ENCODE data around the gene FAM227B. TPM values are rescaled to one million over a fixed set of nuclear protein-coding genes. Genes with fewer than 3 reads are reported as not detected.
"Not testable (repeated sequence)": the region's sequence is repeated elsewhere in the genome, so short reads cannot be mapped to it uniquely, and the experiment has no call there.

Gene FAM227B
- polyA plus RNA-seq, 6 donors from 2014 or later = 15.8 to 27.3 (median 20.0) TPM

GRCh38 chr15:49512739-49513138 is 107.9 kb downstream of the FAM227B start:
- not testable (repeated sequence) for H3K27ac Mint-ChIP-seq; H3K27me3 Mint-ChIP-seq; H3K36me3 Mint-ChIP-seq; DNase-seq; H3K4me3 Mint-ChIP-seq; ATAC-seq (ENCODE audit: low read depth in 2 of 2); H3K9me3 Mint-ChIP-seq; H3K4me1 Mint-ChIP-seq

- H3K4me1 Mint-ChIP-seq = no peaks in the 10 kb centered on the region
- no peak overlapping the region for H3K4me3 Mint-ChIP-seq
- ATAC-seq (ENCODE audit: low read depth in 2 of 2) (no peak), DNase-seq (no peak)
- H3K9me3 Mint-ChIP-seq = peaks cover 5 to 9% (median 8%) of the 10 kb centered on the region in 7 donors
- no peak overlapping the region for H3K27ac Mint-ChIP-seq
- no peaks in the 10 kb centered on the region for H3K27me3 Mint-ChIP-seq
- H3K36me3 Mint-ChIP-seq = peaks cover 0 to 3% of the 10 kb centered on the region in 2 donors
These were observed 113.4 kb downstream of the FAM227B start for GRCh38 chr15:49507261-49507660.

GRCh38 chr15:49506341-49506740 is 114.3 kb downstream of the FAM227B start:
- Mint-ChIP-seq H3K36me3 (peaks cover 3% of the 10 kb centered on the region in 2 donors), H3K4me1 (no peaks in the 10 kb centered on the region), H3K4me3 (no peak overlapping the region), H3K27me3 (no peaks in the 10 kb centered on the region), H3K9me3 (peaks cover 5 to 17% (median 9%) of the 10 kb centered on the region in 7 donors), H3K27ac (no peak overlapping the region)
- ATAC-seq (ENCODE audit: low read depth in 2 of 2) (no peak), DNase-seq (no peak)

GRCh38 chr15:49501586-49501985 is 119.0 kb downstream of the FAM227B start:
- Mint-ChIP-seq H3K36me3 (peaks cover 3 to 11% of the 10 kb centered on the region in 2 donors), H3K9me3 (peaks cover 10 to 24% (median 12%) of the 10 kb centered on the region in 7 donors), H3K27me3 (peaks cover 0 to 4% (median 0%) of the 10 kb centered on the region in 3 donors), H3K4me1 (no peaks in the 10 kb centered on the region), H3K4me3 (no peak overlapping the region), H3K27ac (no peak overlapping the region)
- no peak for ATAC-seq (ENCODE audit: low read depth in 2 of 2)
- DNase-seq = no peak

GRCh38 chr15:49495993-49496753 is 124.4 kb downstream of the FAM227B start:
- Mint-ChIP-seq H3K9me3 (peaks cover 2 to 5% (median 4%) of the 10 kb centered on the region in 7 donors), H3K27me3 (peaks cover 0 to 4% (median 0%) of the 10 kb centered on the region in 3 donors), H3K4me1 (no peaks in the 10 kb centered on the region), H3K36me3 (peaks cover 0 to 6% of the 10 kb centered on the region in 2 donors), H3K4me3 (no peak overlapping the region), H3K27ac (no peak overlapping the region)
- DNase-seq (no peak), ATAC-seq (ENCODE audit: low read depth in 2 of 2) (no peak)

GRCh38 chr15:49494842-49495241 is 125.8 kb downstream of the FAM227B start:
- Mint-ChIP-seq H3K36me3 (no peaks in the 10 kb centered on the region), H3K4me3 (no peak overlapping the region), H3K27me3 (peaks cover 0 to 4% (median 0%) of the 10 kb centered on the region in 3 donors), H3K9me3 (no peaks in the 10 kb centered on the region), H3K4me1 (no peaks in the 10 kb centered on the region), H3K27ac (no peak overlapping the region)
- DNase-seq = no peak
- ATAC-seq (ENCODE audit: low read depth in 2 of 2) = no peak

- Mint-ChIP-seq H3K36me3 (no peaks in the 10 kb centered on the region), H3K9me3 (no peaks in the 10 kb centered on the region), H3K4me3 (no peak overlapping the region), H3K27ac (no peak overlapping the region), H3K27me3 (peaks cover 0 to 4% (median 0%) of the 10 kb centered on the region in 3 donors), H3K4me1 (no peaks in the 10 kb centered on the region)
- DNase-seq = no peak
- no peak for ATAC-seq (ENCODE audit: low read depth in 2 of 2)
These were observed 127.8 kb downstream of the FAM227B start for GRCh38 chr15:49492830-49493229.

GRCh38 chr15:49492151-49492550 is 128.5 kb downstream of the FAM227B start:
- no peak overlapping the region for H3K27ac Mint-ChIP-seq

GRCh38 chr15:49490966-49491365 is 129.7 kb downstream of the FAM227B start:
- no peak for ATAC-seq (ENCODE audit: low read depth in 2 of 2)
- no peaks in the 10 kb centered on the region for H3K27me3 Mint-ChIP-seq
- no peak for DNase-seq
- no peaks in the 10 kb centered on the region for H3K9me3 Mint-ChIP-seq
- H3K4me1 Mint-ChIP-seq = no peaks in the 10 kb centered on the region
- H3K36me3 Mint-ChIP-seq = no peaks in the 10 kb centered on the region
- no peak overlapping the region for H3K27ac Mint-ChIP-seq
- no peak overlapping the region for H3K4me3 Mint-ChIP-seq

More at GRCh38 chr15:49492151-49492550, 128.5 kb downstream of the FAM227B start:
- H3K36me3 Mint-ChIP-seq = no peaks in the 10 kb centered on the region
- peaks cover 0 to 4% (median 0%) of the 10 kb centered on the region in 3 donors for H3K27me3 Mint-ChIP-seq
- no peak overlapping the region for H3K4me3 Mint-ChIP-seq
- no peak for ATAC-seq (ENCODE audit: low read depth in 2 of 2)
- no peak for DNase-seq
- H3K9me3 Mint-ChIP-seq = no peaks in the 10 kb centered on the region
- no peaks in the 10 kb centered on the region for H3K4me1 Mint-ChIP-seq

GRCh38 chr15:49485401-49485800 is 135.2 kb downstream of the FAM227B start:
- not testable (repeated sequence) for H3K9me3 Mint-ChIP-seq, H3K27ac Mint-ChIP-seq, H3K4me1 Mint-ChIP-seq

GRCh38 chr15:49478982-49479381 is 141.6 kb downstream of the FAM227B start:
- ATAC-seq (ENCODE audit: low read depth in 2 of 2); H3K36me3 Mint-ChIP-seq; DNase-seq; H3K9me3 Mint-ChIP-seq; H3K27me3 Mint-ChIP-seq; H3K4me1 Mint-ChIP-seq; H3K27ac Mint-ChIP-seq; H3K4me3 Mint-ChIP-seq: not testable (repeated sequence)

More at GRCh38 chr15:49485401-49485800, 135.2 kb downstream of the FAM227B start:
- DNase-seq; ATAC-seq (ENCODE audit: low read depth in 2 of 2); H3K27me3 Mint-ChIP-seq; H3K4me3 Mint-ChIP-seq; H3K36me3 Mint-ChIP-seq: not testable (repeated sequence)

- not testable (repeated sequence) for H3K36me3 Mint-ChIP-seq; H3K27me3 Mint-ChIP-seq; H3K27ac Mint-ChIP-seq; H3K9me3 Mint-ChIP-seq; H3K4me3 Mint-ChIP-seq; DNase-seq; H3K4me1 Mint-ChIP-seq; ATAC-seq (ENCODE audit: low read depth in 2 of 2)
These were observed 142.6 kb downstream of the FAM227B start for GRCh38 chr15:49478021-49478420.

GRCh38 chr15:49473031-49473430 is 147.6 kb downstream of the FAM227B start:
- ATAC-seq (ENCODE audit: low read depth in 2 of 2) (no peak), DNase-seq (no peak)
- Mint-ChIP-seq H3K9me3 (no peaks in the 10 kb centered on the region), H3K4me3 (no peak overlapping the region), H3K27me3 (peaks cover 0 to 7% (median 3%) of the 10 kb centered on the region in 3 donors), H3K36me3 (no peaks in the 10 kb centered on the region), H3K4me1 (no peaks in the 10 kb centered on the region), H3K27ac (no peak overlapping the region)

- H3K4me3 Mint-ChIP-seq = no peak overlapping the region
- peaks cover 0 to 7% (median 3%) of the 10 kb centered on the region in 3 donors for H3K27me3 Mint-ChIP-seq
- H3K9me3 Mint-ChIP-seq = no peaks in the 10 kb centered on the region
- no peak for ATAC-seq (ENCODE audit: low read depth in 2 of 2)
- no peaks in the 10 kb centered on the region for H3K36me3 Mint-ChIP-seq
- no peak overlapping the region for H3K27ac Mint-ChIP-seq
- H3K4me1 Mint-ChIP-seq = no peaks in the 10 kb centered on the region
- no peak for DNase-seq
These were observed 148.3 kb downstream of the FAM227B start for GRCh38 chr15:49472338-49472737.

All from naive B cell (primary cell).